Testis (tissue), 3 donors: Measurements from ENCODE around the gene OR7G1. TPM values are rescaled to one million over a fixed set of nuclear protein-coding genes. Genes with fewer than 3 reads are reported as not detected.

Experiments
- DNase-seq: peaks from one replicate; pipeline ENCODE4 v3.0.0-alpha.2; 2019
- H3K27ac ChIP-seq, 2 donors: fragments of 200-600 bp; sonication (generic); one replicate each; pipeline ENCODE4 v1.5.1; 2019
- H3K27me3 ChIP-seq: fragments of 200-600 bp; sonication (generic); one replicate; pipeline ENCODE4 v1.5.1; 2019
- H3K36me3 ChIP-seq: fragments of 200-600 bp; sonication (generic); one replicate; pipeline ENCODE4 v1.5.1; 2017; ENCODE audit warnings: low read depth; ENCODE audit errors: missing control alignments
- H3K4me1 ChIP-seq: fragments of 200-600 bp; sonication (generic); one replicate; pipeline ENCODE4 v1.5.1; 2019
- H3K4me3 ChIP-seq, 2 donors: fragments of 200-600 bp; sonication (generic); one replicate each; pipeline ENCODE4 v1.5.1; 2017 to 2019
- H3K9me3 ChIP-seq: fragments of 200-600 bp; sonication (generic); one replicate; pipeline ENCODE4 v1.5.1; 2017
- CTCF ChIP-seq, 3 experiments: fragments of 450-650 bp in 2 of 3; fragments of 200-600 bp in 1 of 3; sonication (generic) in 1 of 3; IDR thresholded peaks; one replicate each; pipeline ENCODE4 v1.5.1; 2016 to 2019; ENCODE audit warnings: antibody characterized with exemption in 3 of 3, mild to moderate bottlenecking in 2 of 3, moderate library complexity in 1 of 3
- POLR2A ChIP-seq: fragments of 450-650 bp; IDR thresholded peaks from one replicate; pipeline ENCODE4 v1.6.1; 2017; ENCODE audit warnings: antibody characterized with exemption, mild to moderate bottlenecking, moderate library complexity
- WGBS, 2 donors: methylation state at CpG; one replicate each; pipeline ENCODE4 v1.1.5; 2018; 5-methylcytosine and 5-hydroxymethylcytosine counted together
- intact Hi-C: fragments of 100-400 bp; cut with DNase I; formaldehyde crosslinking; loops from one replicate; pipeline ENCODE4 v1.15.1; 2023; ENCODE audit warnings: low total_unique reads
- polyA plus RNA-seq: library from polyadenylated mRNA; stranded (reverse); fragments of 350-450 nt; fragmentation: Illumina TruSeq; extraction: RNeasy Lipid Tissue Mini Kit (QIAGEN cat#74804); gene quantifications from one replicate; pipeline ENCODE4 v1.2.3, GENCODE V29; 2014; ENCODE audit warnings: low read depth, low replicate concordance; ENCODE audit not compliant: insufficient read depth
- total RNA-seq, 2 donors: library from RNA; depleted of rRNA; stranded (reverse); fragments of >200 nt; gene quantifications; one replicate each; pipeline ENCODE4 v1.2.3, GENCODE V29; 2016

OR7G1 gene
- total and polyA plus RNA-seq, 3 donors from 2014 or later = not detected

DNA sequence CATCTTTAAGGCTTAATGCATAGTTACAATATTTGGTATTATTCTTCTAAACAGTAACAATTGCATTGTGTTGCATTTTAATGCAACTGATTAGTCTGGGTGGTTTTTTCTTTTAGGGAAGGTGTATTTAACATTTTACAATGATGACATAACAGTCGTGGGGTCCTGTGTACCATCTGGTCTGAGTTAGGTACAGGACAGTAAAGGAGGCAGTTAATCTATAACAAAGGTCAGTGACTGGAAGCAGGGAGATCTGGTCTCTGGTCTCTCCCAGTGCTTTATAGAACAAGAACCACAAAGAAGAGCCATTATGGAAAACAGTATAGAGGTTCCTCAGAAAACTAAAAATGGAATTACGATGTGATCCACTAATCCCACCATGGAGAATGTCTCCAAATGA, 5.6 kb downstream of the OR7G1 start:
- no peaks in the 10 kb centered on the region for H3K9me3 ChIP-seq
- WGBS, 2 donors = 51 to 52% methylated on average over 2 of the region's 2 CpGs
- no peak overlapping the region for H3K4me3 ChIP-seq
- intact Hi-C loops = no loop called here
- DNase-seq = no peak
- no peaks in the 10 kb centered on the region for H3K27me3 ChIP-seq
- H3K27ac ChIP-seq = no peak overlapping the region
- H3K36me3 ChIP-seq = no peaks in the 10 kb centered on the region
- no peaks in the 10 kb centered on the region for H3K4me1 ChIP-seq
- TF ChIP-seq CTCF (IDR thresholded peaks at IDR 0.05) = no peak
- no peak for TF ChIP-seq POLR2A

DNA sequence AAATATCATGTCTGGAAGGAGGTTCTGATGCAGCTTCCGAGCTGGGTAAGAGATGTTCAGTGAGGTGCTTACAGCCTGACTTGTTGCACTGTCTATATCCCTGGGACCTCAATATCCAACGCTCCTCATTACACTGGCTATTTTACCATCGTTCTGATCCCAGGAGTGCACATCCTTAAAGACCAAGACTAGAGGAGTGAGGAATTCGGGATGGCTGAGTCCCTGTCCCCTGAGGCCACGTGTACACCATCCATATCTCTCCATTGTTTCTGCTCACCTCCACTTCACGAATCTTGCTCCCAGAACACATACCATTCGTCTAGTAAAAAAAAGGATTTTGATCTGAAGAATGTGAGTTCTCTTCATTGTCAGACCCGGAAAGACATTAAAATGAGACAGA, 8.2 kb downstream of the OR7G1 start, which contains the start of gene OR7G2:
OR7G2 (minus strand) TSS at position 101 of the 400 bp plus-strand sequence. CDS start 4,232 bp downstream, outside the sequence.
- intact Hi-C loops = no loop called here
- Histone ChIP-seq H3K27ac (no peak within 1 kb of the TSS), H3K4me3 (no peak within 1 kb of the TSS), H3K9me3 (no peaks in the 10 kb centered on the region), H3K27me3 (no peaks in the 10 kb centered on the region), H3K36me3 (no peaks in the 10 kb centered on the region), H3K4me1 (no peaks in the 10 kb centered on the region)
- no peak for DNase-seq
- WGBS, 2 donors = 63 to 71% methylated on average over 8 of the region's 8 CpGs
- no peak for TF ChIP-seq CTCF (IDR thresholded peaks at IDR 0.05)

DNA sequence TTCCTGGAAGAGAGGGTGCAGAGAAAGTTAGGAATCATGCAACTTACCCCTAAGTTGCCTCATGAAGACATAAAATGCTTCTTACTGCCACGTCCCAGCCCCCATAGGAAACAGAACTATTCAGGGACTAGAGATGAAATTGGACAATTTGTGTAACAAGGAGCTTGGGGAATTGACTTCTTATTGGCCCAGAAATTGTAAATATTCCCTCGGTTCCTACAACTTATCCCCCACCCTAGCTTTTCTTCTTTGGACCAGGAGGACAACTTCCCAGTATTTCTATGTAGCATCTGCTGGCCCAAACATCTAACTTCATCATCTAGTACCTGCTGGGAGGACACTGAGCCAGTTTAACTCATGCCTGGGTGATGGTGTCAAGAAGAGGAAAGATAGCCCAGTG, 28.8 kb downstream of the OR7G1 start, which contains the start of gene OR1M1:
OR1M1 (plus strand) TSS at position 301 of the 400 bp plus-strand sequence. CDS start 6,184 bp downstream, outside the sequence.
- Histone ChIP-seq H3K27ac (no peak within 1 kb of the TSS), H3K36me3 (no peaks in the 10 kb centered on the region), H3K27me3 (no peaks in the 10 kb centered on the region), H3K9me3 (no peaks in the 10 kb centered on the region), H3K4me3 (no peak within 1 kb of the TSS), H3K4me1 (no peaks in the 10 kb centered on the region)
- TF ChIP-seq POLR2A = no peak
- no peak for TF ChIP-seq CTCF (IDR thresholded peaks at IDR 0.05)
- DNase-seq = no peak
- 48 to 53% methylated on average over 2 of the region's 2 CpGs for WGBS, 2 donors
- intact Hi-C loops = no loop called here

GRCh38 chr19:9078651-9079050, 36.9 kb downstream of the OR7G1 start:
- no peaks in the 10 kb centered on the region for H3K9me3 ChIP-seq
- TF ChIP-seq POLR2A (no peak), CTCF (IDR thresholded peaks at IDR 0.05) (no peak)
- no peak for DNase-seq
- H3K27ac ChIP-seq = no peak overlapping the region
- H3K4me3 ChIP-seq = no peak overlapping the region
- H3K27me3 ChIP-seq = no peaks in the 10 kb centered on the region
- H3K4me1 ChIP-seq = no peaks in the 10 kb centered on the region
- H3K36me3 ChIP-seq = no peaks in the 10 kb centered on the region
- 62 to 77% methylated on average over 4 of the region's 4 CpGs for WGBS, 2 donors
- intact Hi-C loops = no loop called here

DNA sequence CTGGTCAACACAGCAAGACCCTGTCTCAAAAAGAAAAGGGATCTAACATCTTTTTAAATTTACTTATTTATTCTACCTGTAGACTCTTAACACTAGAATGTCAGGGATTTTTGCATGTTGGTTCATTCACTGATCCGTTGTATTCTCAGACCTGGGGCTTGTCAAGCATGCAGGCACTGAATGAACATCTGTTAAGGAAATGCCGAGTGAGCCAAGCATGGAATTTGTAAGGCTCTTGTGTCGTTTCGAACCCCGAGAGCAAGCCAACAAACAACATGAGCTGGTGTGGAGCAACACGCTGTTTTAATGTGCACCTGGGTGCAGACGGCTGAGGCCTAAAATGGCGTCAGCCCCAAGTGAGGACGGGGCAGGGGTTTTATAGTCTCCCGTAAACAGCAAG, 38.7 kb downstream of the OR7G1 start:
- no peaks in the 10 kb centered on the region for H3K9me3 ChIP-seq
- 80 to 87% methylated on average over 10 of the region's 10 CpGs for WGBS, 2 donors
- no peak for TF ChIP-seq CTCF (IDR thresholded peaks at IDR 0.05)
- no peak for TF ChIP-seq POLR2A
- no peak for DNase-seq
- no peaks in the 10 kb centered on the region for H3K36me3 ChIP-seq
- H3K4me3 ChIP-seq = no peak overlapping the region
- H3K4me1 ChIP-seq = no peaks in the 10 kb centered on the region
- H3K27me3 ChIP-seq = no peaks in the 10 kb centered on the region
- no peak overlapping the region for H3K27ac ChIP-seq
- intact Hi-C loops = no loop called here
